Panc1 (cell line): ENCODE data around the gene CACNA1A.

Source experiments
- POLR2AphosphoS5 ChIP-seq: IDR thresholded peaks from 2 replicates; pipeline ENCODE4 v1.6.1; 2012; ENCODE audit warnings: mild to moderate bottlenecking, low read depth, low read length, moderate library complexity
- TF ChIP-seq, protein P1 (sequence below): fragments of 450-650 bp; IDR thresholded peaks from 2 replicates; pipeline ENCODE4 v1.5.1; 2017; ENCODE audit warnings: mild to moderate bottlenecking

DNA sequence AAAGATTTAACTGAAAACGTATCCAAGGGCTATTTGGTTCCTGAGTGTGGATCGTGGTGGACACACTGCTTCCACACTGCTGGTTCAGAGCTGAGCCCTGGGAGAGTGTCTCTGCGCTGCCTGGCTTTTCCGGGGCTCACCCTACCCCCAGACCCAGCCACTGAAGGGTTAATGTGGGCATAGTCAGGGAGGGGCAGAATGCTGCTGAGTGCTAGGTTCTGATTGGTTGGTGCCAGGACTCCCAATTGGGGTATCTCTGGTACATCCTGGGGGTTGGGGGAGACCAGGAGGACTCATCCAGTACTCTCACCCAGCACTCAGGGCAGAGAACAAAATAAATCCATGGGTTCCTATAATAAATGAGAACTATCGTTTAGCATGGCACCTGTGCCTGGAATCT, 142.3 kb downstream of the CACNA1A start:
- TF ChIP-seq, protein P1, sequence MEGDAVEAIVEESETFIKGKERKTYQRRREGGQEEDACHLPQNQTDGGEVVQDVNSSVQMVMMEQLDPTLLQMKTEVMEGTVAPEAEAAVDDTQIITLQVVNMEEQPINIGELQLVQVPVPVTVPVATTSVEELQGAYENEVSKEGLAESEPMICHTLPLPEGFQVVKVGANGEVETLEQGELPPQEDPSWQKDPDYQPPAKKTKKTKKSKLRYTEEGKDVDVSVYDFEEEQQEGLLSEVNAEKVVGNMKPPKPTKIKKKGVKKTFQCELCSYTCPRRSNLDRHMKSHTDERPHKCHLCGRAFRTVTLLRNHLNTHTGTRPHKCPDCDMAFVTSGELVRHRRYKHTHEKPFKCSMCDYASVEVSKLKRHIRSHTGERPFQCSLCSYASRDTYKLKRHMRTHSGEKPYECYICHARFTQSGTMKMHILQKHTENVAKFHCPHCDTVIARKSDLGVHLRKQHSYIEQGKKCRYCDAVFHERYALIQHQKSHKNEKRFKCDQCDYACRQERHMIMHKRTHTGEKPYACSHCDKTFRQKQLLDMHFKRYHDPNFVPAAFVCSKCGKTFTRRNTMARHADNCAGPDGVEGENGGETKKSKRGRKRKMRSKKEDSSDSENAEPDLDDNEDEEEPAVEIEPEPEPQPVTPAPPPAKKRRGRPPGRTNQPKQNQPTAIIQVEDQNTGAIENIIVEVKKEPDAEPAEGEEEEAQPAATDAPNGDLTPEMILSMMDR: no peak
- TF ChIP-seq POLR2AphosphoS5: no peak
